ENCODE results near the gene CNBD2. TPM values are rescaled to one million over a fixed set of nuclear protein-coding genes. Genes with fewer than 3 reads are reported as not detected.
"Not testable (repeated sequence)": the region's sequence is repeated elsewhere in the genome, so short reads cannot be mapped to it uniquely, and the experiment has no call there.

The CNBD2 gene
- 2.6 TPM for total RNA-seq
- long read RNA-seq, partial matches to known transcripts, result 0 of 2 reads
- long read RNA-seq, other reads (novel, unspliced or antisense), result 0 of 2 reads

DNA sequence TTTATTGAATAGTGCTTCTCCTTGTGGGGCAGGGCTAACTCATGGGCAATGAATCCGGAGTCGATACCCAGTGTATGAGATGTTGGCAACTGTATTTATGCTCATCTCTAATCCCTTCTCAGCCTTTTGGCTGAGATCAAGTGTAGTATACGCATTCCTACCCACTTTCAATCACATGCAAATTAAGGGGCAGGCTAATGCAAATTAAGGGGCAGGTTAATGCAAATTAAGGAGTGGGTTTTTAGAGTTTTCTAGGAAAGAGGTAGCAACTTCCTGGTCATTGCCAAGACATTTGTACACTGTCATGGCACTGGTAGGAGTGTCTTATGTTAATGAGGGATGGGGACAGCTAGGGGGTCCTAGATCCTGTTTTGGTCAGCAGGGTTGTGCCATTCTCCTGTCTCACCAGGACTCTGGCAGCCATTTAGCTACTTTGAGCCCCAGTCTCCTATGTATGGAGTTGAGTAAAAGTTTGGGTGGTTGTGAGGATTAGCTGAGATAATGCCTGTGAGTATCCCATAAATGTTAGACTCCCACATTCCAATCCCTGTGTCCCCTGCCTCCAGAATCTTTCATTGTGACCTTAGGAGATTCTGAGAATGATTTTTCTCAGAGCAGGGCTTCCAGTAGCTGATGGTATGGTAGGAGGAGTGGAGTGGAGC lies at the start of gene CNBD2:
TSS of gene CNBD2 (plus strand) at position 612 of the 662 bp plus-strand sequence. CDS start 173 bp downstream, outside the sequence.
- no peak for DNase-seq
- intact Hi-C loops (cut with micrococcal nuclease), result no loop called here
- ATAC-seq, result no peak

DNA sequence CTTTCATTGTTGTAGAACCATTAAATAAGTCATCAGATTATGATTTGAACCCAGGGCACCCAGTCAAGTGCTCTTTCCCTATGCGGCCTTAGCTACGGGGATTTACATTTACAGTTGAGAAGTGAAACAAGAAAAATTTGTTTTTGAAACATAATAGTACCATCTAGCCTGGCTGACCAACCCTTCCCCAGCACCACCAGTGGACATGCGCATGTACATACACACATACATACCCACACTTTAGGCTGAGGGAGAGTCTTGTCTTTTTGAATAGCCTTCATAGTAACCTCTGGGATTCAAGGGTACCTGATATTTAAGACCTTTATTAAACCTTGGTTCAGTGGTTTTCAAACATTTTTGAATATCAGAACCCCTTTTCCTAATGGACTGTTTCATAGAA lies 47.9 kb upstream of the CNBD2 start:
- DNase-seq (no peak), ATAC-seq (no peak)

DNA sequence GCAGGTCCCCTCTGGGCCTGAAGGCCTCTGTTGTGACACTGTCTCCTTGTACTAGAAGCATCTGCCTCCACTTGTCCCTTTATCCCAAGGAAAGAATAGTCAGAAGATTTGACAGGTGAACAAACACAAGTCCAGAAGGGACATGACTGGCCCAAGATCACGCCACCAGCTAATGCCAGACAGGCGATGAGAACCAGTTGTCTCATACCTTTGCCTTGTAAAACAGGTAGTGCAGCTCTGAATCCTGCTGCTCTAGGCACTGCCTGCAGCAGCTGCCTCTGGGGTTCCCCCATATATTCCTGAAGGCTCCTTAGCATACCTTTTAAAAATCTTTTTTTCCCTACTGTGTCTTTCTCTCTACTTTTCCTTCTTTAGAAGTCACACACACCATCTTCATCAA lies 39.1 kb upstream of the CNBD2 start:
- intact Hi-C loops (cut with micrococcal nuclease), result no loop called here
- DNase-seq (no peak), ATAC-seq (no peak)

More for the DNA sequence above, 47.9 kb upstream of the CNBD2 start:
- intact Hi-C loops (cut with micrococcal nuclease), result no loop called here

DNA sequence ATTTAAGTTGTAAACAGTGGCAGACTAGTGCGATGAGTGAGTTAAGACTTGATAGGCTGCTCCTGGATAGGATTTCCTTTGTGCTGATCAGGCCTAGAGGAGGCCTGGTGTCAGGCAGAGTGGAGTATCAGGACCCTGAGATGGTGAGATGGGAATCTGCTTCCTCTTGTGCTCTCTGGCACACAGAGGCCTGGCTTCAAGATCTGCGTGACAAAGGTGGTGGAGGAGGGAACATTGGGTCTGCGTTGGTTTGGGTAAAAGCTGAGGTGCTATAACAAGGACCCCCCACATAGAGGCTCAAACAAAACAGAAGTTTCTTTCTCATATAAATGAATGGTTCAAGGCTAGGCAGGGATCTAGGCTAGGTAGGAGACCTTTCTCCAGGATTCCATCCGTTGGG lies 34.3 kb upstream of the CNBD2 start:
- DNase-seq (no peak), ATAC-seq (no peak)
- intact Hi-C loops (cut with micrococcal nuclease), result no loop called here

DNA sequence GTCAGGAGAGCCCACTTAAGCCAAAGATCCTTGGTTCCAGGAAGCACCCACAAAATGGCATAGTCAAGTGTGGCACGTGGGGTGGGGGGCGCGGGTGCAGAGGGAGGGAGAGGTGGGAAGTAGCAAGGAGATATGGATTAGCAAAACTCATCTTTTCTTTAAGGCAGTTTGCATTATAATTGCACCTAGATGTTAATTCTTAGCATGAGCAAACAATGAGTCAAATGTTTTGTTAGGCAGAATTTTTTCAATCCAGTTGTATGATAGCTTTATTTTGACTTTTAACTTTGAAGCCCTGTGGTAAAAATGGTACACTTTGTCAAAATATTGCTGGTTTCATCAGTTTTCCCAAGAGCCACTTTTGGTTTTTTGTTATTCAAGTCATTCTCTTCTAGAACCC lies 29.1 kb upstream of the CNBD2 start:
- intact Hi-C loops (cut with micrococcal nuclease), result no loop called here
- DNase-seq (no peak), ATAC-seq (no peak)

DNA sequence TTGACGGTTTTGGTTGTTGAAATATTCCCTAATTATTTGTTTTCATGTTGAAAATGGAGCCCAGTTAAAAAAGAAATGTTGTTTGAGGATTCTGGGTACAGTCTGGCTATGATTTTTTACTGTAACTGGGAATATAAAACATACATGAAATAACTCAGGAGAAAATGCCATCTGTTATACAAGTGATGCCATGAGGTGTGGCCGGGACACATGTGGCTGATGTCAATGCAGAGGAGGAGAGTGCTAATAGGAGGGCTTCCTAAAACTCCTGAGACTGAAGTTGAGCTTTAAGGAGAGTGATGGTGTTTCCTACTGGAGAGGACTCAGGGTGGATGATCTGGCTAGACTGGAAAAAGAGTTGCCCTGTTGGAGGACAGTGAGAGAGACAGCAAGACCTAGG lies 26.8 kb upstream of the CNBD2 start:
- no peak for ATAC-seq
- no peak for DNase-seq
- intact Hi-C loops (cut with micrococcal nuclease), result no loop called here

DNA sequence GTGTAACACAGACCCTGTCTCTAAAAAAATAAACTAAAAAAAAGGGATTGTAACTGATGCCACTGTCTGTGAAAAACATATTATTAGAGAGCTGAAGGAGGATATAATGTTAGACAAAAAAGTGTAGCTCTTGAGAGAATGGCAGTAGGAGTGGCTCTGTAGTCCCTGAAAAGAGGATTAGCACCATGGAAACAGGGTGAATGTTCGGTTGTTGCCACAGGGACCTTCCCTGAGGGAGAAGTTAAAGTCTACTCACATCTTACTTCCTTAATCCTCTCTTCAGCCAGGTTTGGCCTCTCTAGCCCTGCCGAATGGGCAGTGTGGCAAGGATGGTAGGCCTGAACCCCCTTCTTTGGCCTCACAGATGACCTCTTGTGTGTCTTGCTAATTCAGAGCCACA lies 26.1 kb upstream of the CNBD2 start:
- no peak for ATAC-seq
- DNase-seq, result no peak
- intact Hi-C loops (cut with micrococcal nuclease), result no loop called here

DNA sequence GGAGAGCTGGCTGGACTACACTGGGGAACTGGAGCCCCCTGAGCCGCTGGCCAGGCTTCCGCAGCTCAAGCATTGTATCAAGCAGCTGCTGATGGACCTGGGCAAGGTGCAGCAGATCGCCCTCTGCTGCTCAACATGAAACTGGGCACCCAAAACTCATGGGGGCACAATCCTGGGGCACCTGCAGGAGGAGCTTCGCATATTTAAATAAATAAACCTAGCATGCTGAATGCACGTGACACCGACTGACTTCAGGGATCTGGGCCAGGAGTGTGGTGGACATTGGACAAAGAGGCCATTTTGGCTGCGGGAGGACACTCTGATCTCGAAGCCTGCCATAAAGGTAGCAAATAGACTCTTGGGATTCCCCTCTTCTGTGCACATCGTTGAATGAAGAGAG lies 20.9 kb upstream of the CNBD2 start:
- ATAC-seq, result no peak
- intact Hi-C loops (cut with micrococcal nuclease), result no loop called here

DNA sequence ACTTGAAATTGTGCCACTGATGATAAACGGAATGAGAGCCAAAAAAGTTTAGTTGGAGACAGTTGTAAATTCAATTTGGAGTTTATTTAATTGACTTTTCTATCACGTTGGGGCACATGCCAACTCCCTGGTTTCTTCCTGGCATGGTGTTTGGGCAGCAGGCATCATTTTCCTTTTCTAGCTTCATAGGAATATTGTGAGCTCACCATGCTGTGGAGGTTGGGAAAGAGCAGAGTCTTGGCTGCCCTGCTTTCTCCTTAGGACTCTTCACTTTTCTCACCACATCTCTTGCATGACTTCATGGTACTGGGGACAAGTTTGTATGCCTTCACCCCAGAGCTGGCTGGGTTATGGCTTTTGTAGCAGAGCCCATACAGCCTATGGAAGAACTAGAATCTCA lies 20.5 kb upstream of the CNBD2 start:
- ATAC-seq (no peak), DNase-seq (no peak)
- intact Hi-C loops (cut with micrococcal nuclease), result no loop called here

More for the DNA sequence above, 20.9 kb upstream of the CNBD2 start:
- no peak for DNase-seq

DNA sequence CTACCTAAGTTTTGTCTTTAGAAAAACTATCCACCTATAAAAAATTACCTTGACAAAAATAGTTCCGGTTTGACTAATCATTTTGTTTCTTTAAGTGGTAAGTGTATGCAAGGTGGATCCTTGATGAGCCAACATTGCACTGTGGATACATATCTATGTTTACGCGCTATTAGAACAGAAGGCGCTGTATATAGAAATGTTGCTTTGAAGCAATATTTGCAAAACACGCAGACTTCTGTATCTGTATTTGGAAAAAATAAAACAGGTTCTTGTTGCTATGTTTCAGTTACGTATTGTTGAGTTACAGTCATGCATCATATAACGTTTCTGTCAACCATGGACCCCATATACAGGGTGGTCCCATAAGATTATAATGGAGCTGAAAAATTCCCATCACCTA lies 18.3 kb upstream of the CNBD2 start:
- intact Hi-C loops (cut with micrococcal nuclease), result no loop called here
- ATAC-seq, result no peak
- no peak for DNase-seq

DNA sequence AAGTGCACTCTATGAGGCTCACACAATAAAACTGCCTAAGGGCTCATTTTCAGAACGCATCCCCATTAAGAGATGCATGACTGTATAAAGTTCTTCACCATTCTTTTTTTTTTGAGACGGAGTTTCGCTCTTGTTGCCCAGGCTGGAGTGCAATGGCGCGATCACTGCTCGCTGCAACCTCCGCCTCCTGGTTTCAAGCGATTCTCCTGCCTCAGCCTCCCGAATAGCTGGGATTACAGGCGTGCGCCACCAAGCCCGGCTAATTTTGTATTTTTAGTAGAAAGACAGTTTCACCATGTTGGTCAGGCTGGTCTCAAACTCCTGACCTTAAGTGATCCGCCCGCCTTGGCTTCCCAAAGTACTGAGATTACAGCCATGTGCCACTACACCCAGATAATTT lies 16.3 kb upstream of the CNBD2 start:
- ATAC-seq; intact Hi-C loops (cut with micrococcal nuclease); DNase-seq: not testable (repeated sequence)

DNA sequence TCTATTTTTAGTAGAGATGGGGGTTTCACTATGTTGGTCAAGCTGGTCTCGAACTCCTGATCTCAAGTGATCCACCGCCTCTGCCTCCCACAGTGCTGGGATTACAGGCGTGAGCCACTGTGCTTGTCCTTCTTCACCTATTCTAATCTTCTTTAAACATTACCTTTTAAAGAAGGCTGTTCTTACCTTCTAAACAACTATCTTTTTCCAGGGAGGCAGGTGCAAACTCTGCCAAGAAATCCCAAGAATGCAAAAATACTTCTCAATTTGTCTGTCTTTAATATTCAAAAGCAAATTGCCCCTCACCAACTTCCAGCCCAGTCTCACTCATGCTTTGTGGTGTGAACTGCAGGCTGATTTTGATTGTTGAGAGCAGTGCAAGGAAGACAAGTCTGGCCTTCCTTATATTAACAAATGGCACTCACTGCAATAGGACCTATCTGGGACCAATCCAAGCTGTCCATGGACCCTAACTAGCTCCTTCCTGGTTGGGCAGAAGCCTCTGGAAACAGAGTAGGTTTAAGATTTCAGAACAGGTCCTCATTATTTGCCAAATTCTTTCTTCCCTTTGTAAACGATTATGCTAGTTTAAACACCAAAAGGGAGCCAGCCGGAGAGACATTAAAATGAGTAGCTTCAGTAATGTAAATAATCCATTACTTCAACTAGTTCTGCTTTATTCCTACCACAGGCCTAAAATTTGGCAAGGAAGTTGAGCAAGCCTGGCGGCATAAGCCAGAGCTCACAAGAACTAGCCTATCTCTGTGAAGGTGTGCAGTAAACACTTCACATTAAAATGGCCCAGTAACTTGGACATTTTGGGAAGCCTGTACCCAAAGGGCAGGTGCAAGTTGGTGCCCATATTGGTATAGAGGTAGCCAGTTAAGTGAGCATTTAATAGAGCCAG lies 15.7 kb upstream of the CNBD2 start:
- DNase-seq (no peak), ATAC-seq (no peak)
- intact Hi-C loops (cut with micrococcal nuclease), result no loop called here

DNA sequence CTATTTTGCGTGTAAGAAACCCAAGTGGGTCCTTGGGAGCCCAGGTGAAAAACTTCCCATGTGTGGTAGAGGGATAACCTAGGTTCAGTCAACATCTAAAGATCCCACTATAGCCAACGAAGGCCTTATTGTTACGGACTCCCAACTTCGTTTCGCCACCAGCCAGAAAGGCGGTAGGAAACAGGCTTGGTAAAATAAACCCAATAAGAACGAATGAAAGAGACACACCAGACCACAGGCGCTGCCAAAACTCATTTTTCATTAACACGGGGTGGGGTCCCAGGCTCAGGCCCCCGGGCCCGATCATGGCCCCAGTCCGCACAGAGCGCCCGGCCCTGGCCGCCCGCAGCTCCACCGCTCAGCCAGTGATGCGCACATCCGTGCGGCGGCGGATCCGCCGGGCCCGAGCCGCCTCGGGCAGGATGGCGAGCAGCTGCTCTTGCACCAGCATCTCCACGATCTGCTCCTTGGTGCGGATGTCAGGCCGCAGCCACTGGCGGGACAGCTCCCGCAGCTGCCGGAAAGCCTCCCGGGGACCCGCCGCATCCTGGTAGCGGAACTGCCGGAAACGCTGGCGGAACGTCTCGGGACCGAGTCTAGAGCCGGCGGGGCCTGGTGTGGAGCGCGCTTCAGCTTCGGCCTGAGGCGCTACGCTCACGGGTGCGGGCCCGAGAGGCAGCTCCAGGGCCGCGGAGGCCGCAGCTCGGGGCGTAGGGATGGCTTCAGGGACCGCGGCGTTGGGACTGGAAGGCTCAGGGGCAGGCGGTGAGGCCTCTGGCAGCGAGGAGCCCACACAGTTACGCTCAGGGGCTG lies 14.8 kb upstream of the CNBD2 start:
- DNase-seq (peak; percentile 63), ATAC-seq (peak; percentile 47)
- intact Hi-C loops (cut with micrococcal nuclease), result no loop called here

DNA sequence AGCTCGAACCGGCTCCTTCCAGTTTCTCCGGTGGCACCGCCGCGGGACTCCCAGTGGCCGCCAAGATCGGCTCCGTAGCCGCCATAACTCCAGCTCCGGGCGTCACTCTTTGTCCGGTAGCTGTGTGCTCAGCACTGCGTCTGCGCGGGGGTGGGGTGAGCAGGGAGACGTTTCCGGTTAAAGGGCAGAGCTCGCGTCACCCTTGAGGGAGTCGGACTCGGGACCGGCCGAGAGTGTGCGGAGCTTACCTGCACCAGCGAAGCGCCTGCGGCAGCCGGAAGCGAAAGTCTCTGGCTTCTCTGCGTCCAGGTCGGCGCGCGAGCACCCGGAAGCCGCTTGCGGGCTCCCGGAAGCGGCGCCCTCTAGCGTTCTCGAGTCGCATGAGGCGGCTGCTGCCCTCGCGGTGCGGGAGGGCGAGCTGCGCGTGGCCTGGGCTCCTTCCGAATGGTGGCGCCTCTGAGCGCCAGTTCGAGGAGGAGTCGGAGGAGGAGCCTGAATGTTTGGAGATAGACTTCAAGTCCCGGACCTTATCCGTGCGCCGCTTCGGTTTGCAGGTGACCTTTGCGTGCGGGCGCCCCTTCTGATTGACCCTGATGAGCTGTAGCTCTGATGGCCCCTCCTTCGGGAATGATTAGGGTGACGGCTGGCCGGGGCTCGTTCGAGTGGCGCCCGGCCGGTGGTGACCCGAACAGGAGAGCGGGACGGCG lies 14.0 kb upstream of the CNBD2 start, which contains the start of gene SCAND1:
TSS of gene SCAND1 (minus strand) at position 303 of the 707 bp plus-strand sequence. CDS start at position 85, 218 bp downstream.
- ATAC-seq (peak; percentile 93), DNase-seq (peak; percentile 97)
- intact Hi-C loops (cut with micrococcal nuclease), result no loop called here

DNA sequence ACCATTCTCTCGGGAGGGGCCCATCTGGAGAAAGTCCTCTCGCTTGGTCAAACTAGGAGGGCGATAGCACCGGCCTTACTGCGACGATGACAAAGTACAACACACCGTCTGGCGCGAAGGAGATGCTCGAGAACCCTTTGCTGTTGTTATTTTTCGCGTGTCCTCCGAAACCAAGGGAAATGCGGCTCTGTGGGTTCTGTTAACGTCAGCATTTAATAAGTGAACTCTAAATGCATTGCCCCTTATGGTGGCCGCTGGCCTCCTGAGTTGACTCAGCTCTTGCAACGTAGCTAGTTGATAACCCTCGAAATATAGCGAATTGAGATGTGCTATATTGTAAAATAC lies 13.5 kb upstream of the CNBD2 start:
- peak; percentile 5 for ATAC-seq
- no peak for DNase-seq
- intact Hi-C loops (cut with micrococcal nuclease), result no loop called here

DNA sequence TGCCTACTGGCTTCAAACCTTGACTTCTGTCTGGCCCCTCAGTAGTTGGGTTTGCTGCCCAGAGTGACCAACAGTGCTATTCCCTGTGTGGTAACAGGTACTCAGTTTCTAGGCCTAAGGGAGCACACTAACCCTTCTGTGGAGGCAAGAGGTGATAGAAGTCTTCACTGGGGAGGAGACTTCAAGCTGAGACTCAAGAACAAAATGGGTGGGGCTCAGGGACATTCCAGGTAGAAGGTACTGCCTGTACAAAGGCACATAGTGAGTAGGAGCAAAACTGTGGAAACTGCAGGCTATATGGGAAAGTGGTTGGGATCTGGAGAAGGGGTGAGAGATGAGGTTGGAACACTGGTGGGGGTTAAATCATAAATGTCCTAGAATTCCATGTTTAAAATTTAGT lies 11.8 kb upstream of the CNBD2 start:
- DNase-seq (no peak), ATAC-seq (no peak)
- intact Hi-C loops (cut with micrococcal nuclease), result no loop called here

DNA sequence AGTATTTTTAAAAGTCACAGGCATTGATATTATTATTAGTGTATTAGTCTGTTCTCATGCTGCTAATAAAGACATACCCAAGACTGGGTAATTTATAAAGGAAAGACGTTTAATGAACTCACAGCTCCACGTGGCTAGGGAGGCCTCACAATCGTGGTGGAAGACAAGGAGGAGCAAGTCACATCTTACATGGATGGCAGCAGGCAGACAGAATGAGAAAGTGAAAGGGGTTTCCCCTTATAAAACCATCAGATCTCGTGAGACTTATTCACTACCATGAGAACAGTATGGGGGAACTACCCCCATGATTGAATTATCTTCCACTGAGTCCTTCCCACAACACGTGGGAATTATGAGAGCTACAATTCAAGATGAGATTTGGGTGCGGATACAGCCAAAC lies 9.1 kb upstream of the CNBD2 start:
- ATAC-seq; intact Hi-C loops (cut with micrococcal nuclease); DNase-seq: not testable (repeated sequence)

DNA sequence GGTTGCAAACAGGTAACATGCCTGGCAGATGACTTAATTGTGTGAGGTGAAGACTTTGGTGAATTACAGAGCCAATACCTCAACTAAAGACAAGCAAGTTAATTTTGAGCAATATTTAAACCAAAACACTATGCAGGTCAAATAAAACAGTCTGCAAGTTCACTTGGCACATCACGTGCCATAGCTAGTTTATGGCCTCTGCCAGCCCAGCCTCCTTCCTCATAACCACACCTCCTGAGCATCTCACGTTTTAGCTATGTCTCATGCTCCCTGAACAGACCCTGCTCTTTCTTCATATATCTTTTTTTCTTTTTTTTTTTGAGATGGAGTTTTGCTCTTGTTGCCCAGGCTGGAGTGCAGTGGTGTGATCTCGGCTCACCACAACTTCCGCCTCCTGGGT lies 4.5 kb upstream of the CNBD2 start:
- no peak for DNase-seq
- no peak for ATAC-seq
- intact Hi-C loops (cut with micrococcal nuclease), result no loop called here

DNA sequence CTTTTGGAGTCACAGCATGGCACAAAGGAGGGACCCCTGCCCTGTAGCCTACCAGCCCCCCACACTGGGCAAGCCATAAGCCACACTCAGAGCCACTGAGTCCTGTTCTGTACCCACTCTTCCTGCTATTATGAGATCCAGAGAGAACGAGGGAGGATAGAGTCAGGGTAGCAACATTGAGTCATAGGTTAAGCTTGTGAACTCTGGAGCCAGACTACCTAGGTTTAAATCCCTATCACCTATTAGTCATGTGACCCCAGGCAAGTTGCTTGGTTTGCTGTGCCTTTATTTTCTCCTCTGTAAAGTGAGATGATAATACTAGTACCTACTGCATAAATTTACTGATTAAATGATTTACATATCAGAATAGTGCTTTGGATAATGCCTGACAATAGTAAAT lies 540 bp downstream of the CNBD2 start:
- DNase-seq, result no peak
- intact Hi-C loops (cut with micrococcal nuclease), result no loop called here
- no peak for ATAC-seq
